Hematopoietic multipotent progenitor cell treated with erythropoietin and hydrocortisone succinate and interleukin-3 and kit ligand, for 4 days (in vitro differentiated cells): ENCODE measurements around the gene MPLKIP.
"Not testable (repeated sequence)": the region's sequence is repeated elsewhere in the genome, so short reads cannot be mapped to it uniquely, and the experiment has no call there.

Experiments used
- DNase-seq: peaks from one replicate; pipeline ENCODE4 v3.0.0-alpha.2; 2015

Gene MPLKIP

DNA sequence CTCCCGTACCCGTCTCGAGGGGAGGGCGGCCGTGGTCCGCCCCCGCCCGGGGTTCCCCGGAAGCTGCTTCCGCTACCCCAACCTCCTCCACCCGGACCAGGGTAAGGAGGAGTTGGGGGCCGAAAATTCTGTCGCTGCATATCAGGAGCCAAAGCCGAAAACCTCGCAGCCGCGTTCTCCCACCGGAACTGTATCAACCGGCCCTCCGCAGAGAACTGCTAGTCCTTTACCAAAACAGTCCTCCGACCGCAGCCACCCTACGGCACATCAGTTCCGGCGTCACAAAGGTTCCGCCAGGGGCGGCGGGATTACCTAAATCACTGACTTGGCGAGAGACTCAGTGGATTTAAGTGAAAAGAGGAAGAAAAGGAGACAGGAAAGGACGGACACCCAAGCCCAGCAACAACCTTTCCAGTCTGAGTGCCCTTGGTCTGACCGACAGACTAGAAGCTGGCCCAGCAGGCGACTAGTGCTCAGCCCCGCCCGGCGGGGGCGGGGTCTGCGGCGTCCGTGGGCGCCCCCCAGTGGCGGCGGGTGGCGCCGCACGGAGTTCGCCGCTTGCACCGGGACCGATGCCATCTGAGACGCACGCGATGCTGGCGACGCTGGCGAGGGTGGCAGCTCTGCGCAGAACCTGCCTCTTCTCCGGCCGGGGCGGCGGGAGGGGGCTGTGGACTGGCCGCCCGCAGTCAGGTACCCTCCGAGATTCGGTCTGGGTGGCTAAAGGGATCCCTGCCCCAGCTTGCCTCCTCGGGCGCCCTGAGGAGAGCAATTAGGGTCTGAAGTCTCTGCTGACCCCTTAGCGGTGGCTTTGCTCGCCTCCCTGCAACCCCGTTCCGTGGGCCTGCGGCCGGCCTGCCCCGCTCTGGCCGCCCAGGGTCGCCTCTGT lies at the start of gene MPLKIP, which contains the start of gene SUGCT:
MPLKIP (minus strand) TSS at position 195 of the 889 bp plus-strand sequence; CDS start at position 140, 55 bp downstream.
SUGCT (plus strand) TSS at position 578 of the 889 bp plus-strand sequence.
- DNase-seq: peak; percentile 93

GRCh38 chr7:40182452-40182851 lies 48.0 kb upstream of the MPLKIP start:
- DNase-seq: no peak

GRCh38 chr7:40177071-40177470 lies 42.6 kb upstream of the MPLKIP start:
- DNase-seq: peak; percentile 6

- DNase-seq: no peak
These were observed 41.5 kb upstream of the MPLKIP start for GRCh38 chr7:40175725-40176510.

- not testable (repeated sequence) for DNase-seq
These were observed 40.8 kb upstream of the MPLKIP start for GRCh38 chr7:40175256-40175655.

DNA sequence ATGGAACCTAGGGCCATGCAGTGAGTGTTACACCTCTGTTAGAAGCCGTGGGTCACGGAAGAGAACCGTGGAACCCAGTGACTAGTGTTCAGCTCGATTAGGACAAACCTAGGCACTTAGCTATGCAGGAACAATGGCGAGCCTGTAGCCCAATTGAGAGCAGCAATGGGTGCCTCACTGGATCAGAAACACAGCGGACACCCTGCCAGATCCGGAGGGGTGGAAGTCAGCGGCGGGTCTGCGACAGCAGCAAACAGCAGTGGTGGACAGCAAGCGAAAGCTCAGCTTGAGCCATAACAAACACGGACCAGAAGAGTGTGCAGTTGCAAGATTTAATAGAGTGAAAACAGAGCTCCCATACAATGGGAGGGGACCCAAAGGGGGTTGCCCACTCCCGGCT lies 38.7 kb upstream of the MPLKIP start:
- not testable (repeated sequence) for DNase-seq

GRCh38 chr7:40168266-40168665 lies 33.8 kb upstream of the MPLKIP start:
- not testable (repeated sequence) for DNase-seq

DNA sequence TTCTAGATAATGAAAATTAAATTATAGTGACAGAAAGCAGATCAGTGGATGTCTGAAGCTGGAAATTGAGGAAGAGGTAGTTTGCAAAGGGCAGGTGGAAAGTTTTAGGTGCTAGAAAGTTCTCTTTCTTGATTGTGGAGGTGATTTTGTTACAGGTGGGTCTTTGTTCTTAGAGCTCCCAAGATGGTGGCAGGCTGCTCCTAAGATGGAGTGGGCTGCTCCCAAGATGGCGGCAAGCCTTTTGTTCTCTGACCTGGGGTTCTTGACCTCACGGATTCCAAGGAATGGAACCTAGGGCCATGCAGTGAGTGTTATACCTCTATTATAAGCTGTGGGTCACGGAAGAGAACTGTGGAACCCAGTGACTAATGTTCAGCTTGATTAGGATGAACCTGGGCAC lies 32.9 kb upstream of the MPLKIP start:
- DNase-seq: no peak

DNA sequence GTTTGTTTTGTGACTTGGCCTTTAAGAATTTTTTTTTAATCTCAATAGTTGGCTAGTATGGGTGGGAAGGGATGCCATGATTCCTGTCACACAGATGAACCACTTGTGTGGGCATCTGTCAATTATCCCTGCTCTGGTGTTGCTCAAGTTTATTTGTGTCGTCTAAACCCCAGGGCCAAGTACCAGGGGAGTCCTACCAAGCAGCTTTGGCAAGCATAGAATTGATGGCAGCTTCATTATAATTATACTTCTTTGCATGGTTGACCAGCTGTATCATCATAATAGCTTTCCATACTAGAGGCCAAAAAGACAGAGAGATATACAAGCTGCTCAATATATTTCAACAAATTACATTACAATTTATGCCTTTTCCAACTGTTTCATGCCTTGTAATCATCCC lies 30.8 kb upstream of the MPLKIP start:
- no peak for DNase-seq

- no peak for DNase-seq
These were observed 28.1 kb upstream of the MPLKIP start for GRCh38 chr7:40162516-40162915.

DNA sequence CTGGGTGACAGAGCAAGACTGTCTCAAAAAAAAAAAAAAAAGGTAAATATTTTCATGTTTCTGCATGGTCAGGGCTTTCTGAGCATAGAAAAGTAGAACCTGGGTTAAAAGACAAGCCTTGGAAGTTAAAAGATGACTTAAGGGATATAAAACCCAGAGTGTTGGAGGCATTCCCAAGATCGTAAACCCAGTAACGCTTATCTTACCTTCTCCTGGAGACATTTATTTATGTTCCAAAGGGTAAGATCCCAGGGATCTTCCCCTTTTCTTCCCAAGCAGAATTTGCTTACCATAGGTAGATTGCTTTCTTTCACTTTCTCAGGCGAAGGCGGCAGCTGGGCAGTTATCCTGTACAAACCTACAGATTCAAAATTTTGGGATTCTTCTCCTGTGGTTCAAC lies 22.6 kb upstream of the MPLKIP start:
- DNase-seq: no peak

DNA sequence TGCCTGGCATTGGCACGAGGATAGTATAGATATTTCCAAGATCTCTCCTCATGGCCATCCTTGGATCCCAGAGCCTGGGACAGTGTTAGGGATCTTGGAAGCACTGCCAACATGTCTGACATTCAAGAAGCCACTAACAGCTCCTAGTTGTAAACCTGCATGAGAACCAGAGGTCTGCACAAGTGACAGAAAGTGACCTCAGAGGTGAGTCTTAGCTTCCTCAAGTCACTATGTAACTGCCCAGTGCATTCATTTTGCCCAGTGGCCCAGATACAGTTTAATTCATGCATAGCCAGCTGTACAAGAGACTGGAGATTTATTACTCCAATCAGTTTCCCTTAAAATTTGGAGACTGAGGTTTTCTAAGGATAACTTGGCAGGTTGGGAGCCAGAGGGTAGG lies 17.1 kb upstream of the MPLKIP start:
- DNase-seq: no peak

DNA sequence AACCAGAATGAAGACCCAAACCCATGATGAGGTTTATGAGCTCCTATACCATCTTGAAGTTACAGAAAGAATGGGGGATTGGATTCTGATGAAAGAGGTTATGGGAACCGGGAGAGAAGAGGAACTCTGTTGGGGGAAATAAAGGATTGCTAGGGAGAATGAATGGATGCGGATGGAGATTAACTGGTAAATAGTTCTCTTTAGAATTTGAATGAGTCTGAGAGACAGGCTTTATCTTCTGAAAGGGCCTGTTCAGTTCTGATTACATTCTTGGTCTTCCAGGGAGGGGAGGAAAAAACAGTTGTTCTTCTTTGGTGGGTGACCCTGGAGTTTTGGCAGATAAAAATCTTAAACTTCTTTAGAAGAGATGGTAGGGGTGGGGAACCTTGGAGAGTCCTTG lies 14.2 kb upstream of the MPLKIP start:
- DNase-seq: no peak

- not testable (repeated sequence) for DNase-seq
These were observed 13.8 kb upstream of the MPLKIP start for GRCh38 chr7:40148247-40148580.

GRCh38 chr7:40147371-40148246 lies 13.2 kb upstream of the MPLKIP start:
- DNase-seq: no peak

DNA sequence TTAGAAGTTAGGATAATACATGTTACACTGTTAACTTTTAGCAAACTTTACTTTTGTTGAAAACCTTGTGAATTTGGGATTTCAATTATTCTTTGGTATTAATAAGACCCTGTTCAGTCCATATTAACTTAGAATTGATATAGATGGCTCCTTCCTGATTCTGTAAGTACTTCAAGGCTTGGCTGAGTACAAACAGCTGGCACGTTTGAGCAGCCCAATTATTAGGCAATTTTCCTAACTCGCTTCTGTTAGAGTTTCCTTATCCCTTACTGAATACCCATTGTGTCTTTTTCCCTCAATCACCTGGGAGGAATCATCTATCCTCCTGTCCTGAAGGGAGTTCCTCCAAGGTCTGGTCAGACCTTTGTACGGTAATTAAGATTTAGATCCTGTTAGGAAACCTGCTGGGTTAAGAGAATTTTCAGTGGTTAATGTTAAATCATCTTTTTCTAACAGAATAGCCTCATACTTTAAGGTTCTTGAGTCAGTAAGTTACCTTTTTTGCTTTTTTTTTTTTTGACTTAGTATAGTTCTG lies 11.2 kb upstream of the MPLKIP start:
- not testable (repeated sequence) for DNase-seq

- not testable (repeated sequence) for DNase-seq
These were observed 7.5 kb upstream of the MPLKIP start for GRCh38 chr7:40141916-40142315.

- not testable (repeated sequence) for DNase-seq
These were observed 5.5 kb upstream of the MPLKIP start for GRCh38 chr7:40139891-40140290.

- DNase-seq: no peak
These were observed 4.6 kb upstream of the MPLKIP start for GRCh38 chr7:40138973-40139372.

GRCh38 chr7:40137563-40137962 lies 3.1 kb upstream of the MPLKIP start:
- DNase-seq: no peak

DNA sequence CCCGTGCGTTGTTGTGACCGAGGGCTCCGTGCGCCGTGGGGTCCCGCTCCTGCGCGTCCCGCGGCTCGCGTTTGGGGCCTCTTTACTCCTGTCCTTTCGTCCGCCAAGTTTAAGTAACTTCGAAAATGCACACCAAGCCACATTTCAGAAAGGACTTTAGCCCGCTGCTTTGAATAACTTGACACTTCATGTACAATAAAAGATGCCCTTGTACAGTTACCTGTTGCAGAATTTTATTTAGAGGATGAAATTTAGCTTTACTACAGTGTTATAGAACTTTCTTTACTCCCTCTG lies 842 bp upstream of the MPLKIP start:
- DNase-seq: peak; percentile 27

DNA sequence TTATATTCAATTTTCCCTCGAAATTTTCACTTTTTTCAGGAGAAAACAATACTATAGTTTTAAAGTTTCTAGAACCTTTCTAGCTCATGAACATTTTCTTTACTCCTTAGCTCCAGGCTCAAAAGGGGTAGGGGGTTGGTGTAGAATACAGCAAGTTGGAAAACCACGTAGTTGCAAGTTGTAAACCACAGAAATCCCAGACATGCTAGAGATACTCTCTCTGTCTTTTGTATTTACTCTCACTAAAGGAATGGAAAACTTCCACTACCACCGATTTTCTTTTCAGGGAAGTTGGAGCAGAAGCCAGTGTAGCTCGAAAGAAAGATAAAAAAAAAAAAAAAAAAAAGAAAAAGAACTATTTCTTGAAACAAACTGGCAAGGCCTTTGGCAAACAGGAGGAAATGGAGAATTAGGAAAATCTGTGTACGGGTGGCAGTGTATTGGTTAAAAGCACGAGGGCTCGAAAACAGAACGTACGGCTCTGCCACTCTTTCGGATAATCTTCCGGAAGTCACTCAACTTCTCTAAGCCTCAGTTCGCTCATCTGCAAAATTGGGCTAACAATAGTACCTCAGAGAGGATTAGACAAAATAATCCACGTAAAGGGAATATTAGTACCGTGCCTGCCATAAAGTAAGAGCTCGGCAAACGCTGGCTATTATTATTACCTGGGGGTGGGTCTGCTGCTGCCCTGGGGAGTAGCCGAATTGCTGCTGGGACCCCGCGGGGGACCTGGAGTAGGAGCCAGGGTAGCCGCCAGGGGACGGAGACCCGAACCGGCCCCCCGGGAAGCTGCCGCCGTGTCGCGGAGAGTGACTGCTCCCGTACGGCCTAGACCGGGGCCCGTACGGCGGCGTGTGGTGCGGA lies 628 bp downstream of the MPLKIP start:
- peak; percentile 63 for DNase-seq
